ENCODE measurements around the gene KCNQ1OT1.

DNA sequence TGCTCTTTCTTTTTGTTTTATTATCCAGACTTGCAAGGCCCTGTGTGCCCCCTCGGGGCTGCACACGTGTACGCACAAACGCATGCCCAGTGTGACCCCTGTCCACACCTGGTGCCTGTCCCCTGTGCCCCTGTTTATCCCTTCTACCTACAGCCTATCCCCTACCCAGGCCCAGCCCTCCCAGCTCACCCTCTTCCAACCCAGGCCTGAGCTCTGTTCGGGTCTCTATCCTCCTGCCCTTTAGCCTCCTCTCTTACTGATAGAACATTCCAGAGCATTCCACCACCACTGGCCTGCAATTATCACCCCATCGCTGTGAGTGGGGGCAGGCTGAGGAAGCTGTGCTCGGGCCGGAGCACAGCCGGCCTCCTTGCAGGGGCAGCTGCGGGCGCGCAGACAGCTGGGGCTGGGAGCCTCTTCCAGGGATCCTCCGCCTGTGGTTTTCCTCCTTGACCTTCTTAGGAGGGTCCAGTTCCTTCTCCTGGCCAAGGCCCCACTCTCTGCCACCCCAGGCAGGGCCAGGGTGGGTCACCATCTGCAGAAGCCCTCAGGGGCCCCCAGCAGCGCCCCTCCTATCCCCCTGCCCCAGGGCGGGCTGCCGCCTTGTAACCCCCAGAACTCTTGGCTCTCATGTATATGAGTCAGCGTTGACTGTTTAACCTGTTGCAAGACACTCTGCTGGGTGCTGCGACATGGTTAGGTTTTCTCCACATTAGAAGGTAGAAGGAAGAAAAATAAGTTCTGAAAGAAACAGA, 41.8 kb upstream of the KCNQ1OT1 start:
- TF ChIP-seq, protein P1, sequence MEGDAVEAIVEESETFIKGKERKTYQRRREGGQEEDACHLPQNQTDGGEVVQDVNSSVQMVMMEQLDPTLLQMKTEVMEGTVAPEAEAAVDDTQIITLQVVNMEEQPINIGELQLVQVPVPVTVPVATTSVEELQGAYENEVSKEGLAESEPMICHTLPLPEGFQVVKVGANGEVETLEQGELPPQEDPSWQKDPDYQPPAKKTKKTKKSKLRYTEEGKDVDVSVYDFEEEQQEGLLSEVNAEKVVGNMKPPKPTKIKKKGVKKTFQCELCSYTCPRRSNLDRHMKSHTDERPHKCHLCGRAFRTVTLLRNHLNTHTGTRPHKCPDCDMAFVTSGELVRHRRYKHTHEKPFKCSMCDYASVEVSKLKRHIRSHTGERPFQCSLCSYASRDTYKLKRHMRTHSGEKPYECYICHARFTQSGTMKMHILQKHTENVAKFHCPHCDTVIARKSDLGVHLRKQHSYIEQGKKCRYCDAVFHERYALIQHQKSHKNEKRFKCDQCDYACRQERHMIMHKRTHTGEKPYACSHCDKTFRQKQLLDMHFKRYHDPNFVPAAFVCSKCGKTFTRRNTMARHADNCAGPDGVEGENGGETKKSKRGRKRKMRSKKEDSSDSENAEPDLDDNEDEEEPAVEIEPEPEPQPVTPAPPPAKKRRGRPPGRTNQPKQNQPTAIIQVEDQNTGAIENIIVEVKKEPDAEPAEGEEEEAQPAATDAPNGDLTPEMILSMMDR (IDR thresholded peaks at IDR 0.05; ENCODE audit: low read depth, low read length) = no peak
- TF ChIP-seq EZH2phosphoT487 (IDR thresholded peaks at IDR 0.05; ENCODE audit: low read depth) = no peak

Measured in OCI-LY3 (cell line).